ENCODE results near the gene VWA8. TPM values are rescaled to one million over a fixed set of nuclear protein-coding genes. Genes with fewer than 3 reads are reported as not detected.
A peak's percentile ranks its signal among the peaks of the same experiment; 100 is the strongest.

The VWA8 gene
- total and polyA plus RNA-seq, 4 experiments from 2014 or later = 3.2 to 23.3 (median 13.5) TPM

GRCh38 chr13:41614671-41615527 lies 346.0 kb downstream of the VWA8 start:
- Histone ChIP-seq H3K4me3 (ENCODE audit: low read length in 2 of 2) (no peak overlapping the region), H3K4me1 (ENCODE audit: insufficient read depth, low read length) (no peaks in the 10 kb centered on the region), H3K36me3 (ENCODE audit: insufficient read depth, low read length) (peaks cover 16% of the 10 kb centered on the region), H3K27me3 (ENCODE audit: insufficient read depth, low read length) (no peaks in the 10 kb centered on the region), H3K9me3 (ENCODE audit: control insufficient read depth in 1 of 2, low read length in 2 of 2) (no peaks in the 10 kb centered on the region), H3K27ac (ENCODE audit: low read depth, low read length) (no peak overlapping the region)
- DNase-seq = no peak
- ChIA-PET POLR2A (ENCODE audit: partially characterized antibody) (no interaction called here), CTCF (ENCODE audit: partially characterized antibody) (interaction anchor here (0.8 kb wide), 1 partner anchor 38 kb away, joined by 4 read pairs; no protein-coding TSS in a partner anchor)
- Mint-ChIP-seq H3K9me3 (peaks cover 0 to 6% (median 2%) of the 10 kb centered on the region in 8 donors), H3K27me3 (no peaks in the 10 kb centered on the region), H3K36me3 (peaks cover 37% of the 10 kb centered on the region in 2 donors), H3K4me1 (peaks cover 0 to 3% (median 0%) of the 10 kb centered on the region in 4 donors), H3K27ac (no peak overlapping the region), H3K4me3 (no peak overlapping the region)
- intact Hi-C loops (cut with micrococcal nuclease) = no loop called here

- ChIA-PET CTCF (ENCODE audit: partially characterized antibody) (no interaction called here), POLR2A (ENCODE audit: partially characterized antibody) (no interaction called here)
- Mint-ChIP-seq H3K9me3 (peaks cover 0 to 3% (median 0%) of the 10 kb centered on the region in 8 donors), H3K36me3 (peaks cover 41 to 42% of the 10 kb centered on the region in 2 donors), H3K27ac (peak overlapping the region in 1 of 7 donors; percentile 46), H3K27me3 (no peaks in the 10 kb centered on the region), H3K4me1 (peaks cover 0 to 3% (median 0%) of the 10 kb centered on the region in 4 donors), H3K4me3 (no peak overlapping the region)
- H3K36me3 ChIP-seq (ENCODE audit: insufficient read depth, low read length) = peaks cover 16% of the 10 kb centered on the region
- no peaks in the 10 kb centered on the region for H3K4me1 ChIP-seq (ENCODE audit: insufficient read depth, low read length)
- no peak overlapping the region for H3K4me3 ChIP-seq (ENCODE audit: low read length in 2 of 2)
- DNase-seq = no peak
- no peaks in the 10 kb centered on the region for H3K27me3 ChIP-seq (ENCODE audit: insufficient read depth, low read length)
- intact Hi-C loops (cut with micrococcal nuclease) = no loop called here
- no peak overlapping the region for H3K27ac ChIP-seq (ENCODE audit: low read depth, low read length)
- H3K9me3 ChIP-seq (ENCODE audit: control insufficient read depth in 1 of 2, low read length in 2 of 2) = no peaks in the 10 kb centered on the region
These were observed 346.8 kb downstream of the VWA8 start for GRCh38 chr13:41613984-41614661.

- Histone ChIP-seq H3K36me3 (ENCODE audit: insufficient read depth, low read length) (peaks cover 16% of the 10 kb centered on the region), H3K4me1 (ENCODE audit: insufficient read depth, low read length) (no peaks in the 10 kb centered on the region), H3K4me3 (ENCODE audit: low read length in 2 of 2) (no peak overlapping the region), H3K27me3 (ENCODE audit: insufficient read depth, low read length) (no peaks in the 10 kb centered on the region), H3K27ac (ENCODE audit: low read depth, low read length) (no peak overlapping the region), H3K9me3 (ENCODE audit: control insufficient read depth in 1 of 2, low read length in 2 of 2) (no peaks in the 10 kb centered on the region)
- no peaks in the 10 kb centered on the region for H3K9me3 Mint-ChIP-seq
- intact Hi-C loops (cut with micrococcal nuclease) = no loop called here
- CTCF ChIA-PET (ENCODE audit: partially characterized antibody) = interaction anchor here (1.0 kb wide), 1 partner anchor 26 kb away, joined by 3 read pairs; no protein-coding TSS in a partner anchor
- POLR2A ChIA-PET (ENCODE audit: partially characterized antibody) = interaction anchor here (0.7 kb wide), 1 partner anchor 154 kb away, joined by 4 read pairs; no protein-coding TSS in a partner anchor
- H3K4me3 Mint-ChIP-seq = no peak overlapping the region
- no peak for DNase-seq
- no peak overlapping the region for H3K27ac Mint-ChIP-seq
- peaks cover 47 to 48% of the 10 kb centered on the region in 2 donors for H3K36me3 Mint-ChIP-seq
- peaks cover 0 to 3% (median 0%) of the 10 kb centered on the region in 4 donors for H3K4me1 Mint-ChIP-seq
- H3K27me3 Mint-ChIP-seq = no peaks in the 10 kb centered on the region
These were observed 347.4 kb downstream of the VWA8 start for GRCh38 chr13:41613471-41613870.

- H3K4me1 ChIP-seq (ENCODE audit: insufficient read depth, low read length) = no peaks in the 10 kb centered on the region
- no peaks in the 10 kb centered on the region for H3K9me3 ChIP-seq (ENCODE audit: control insufficient read depth in 1 of 2, low read length in 2 of 2)
- POLR2A ChIA-PET (ENCODE audit: partially characterized antibody) = interaction anchor here (1.0 kb wide), 1 partner anchor 16 kb away, joined by 3 read pairs; no protein-coding TSS in a partner anchor
- H3K36me3 Mint-ChIP-seq = peaks cover 56 to 58% of the 10 kb centered on the region in 2 donors
- no peaks in the 10 kb centered on the region for H3K27me3 Mint-ChIP-seq
- H3K27ac Mint-ChIP-seq = no peak overlapping the region
- intact Hi-C loops (cut with micrococcal nuclease) = no loop called here
- peaks cover 16% of the 10 kb centered on the region for H3K36me3 ChIP-seq (ENCODE audit: insufficient read depth, low read length)
- peaks cover 0 to 3% (median 0%) of the 10 kb centered on the region in 4 donors for H3K4me1 Mint-ChIP-seq
- no peak overlapping the region for H3K4me3 Mint-ChIP-seq
- H3K4me3 ChIP-seq (ENCODE audit: low read length in 2 of 2) = no peak overlapping the region
- no peaks in the 10 kb centered on the region for H3K27me3 ChIP-seq (ENCODE audit: insufficient read depth, low read length)
- no peaks in the 10 kb centered on the region for H3K9me3 Mint-ChIP-seq
- CTCF ChIA-PET (ENCODE audit: partially characterized antibody) = interaction anchor here (1.3 to 1.7 kb wide), 3 partner anchors 15 to 152 kb away, joined by 4 to 6 read pairs (median 4); no protein-coding TSS in a partner anchor
- no peak overlapping the region for H3K27ac ChIP-seq (ENCODE audit: low read depth, low read length)
- DNase-seq = no peak
These were observed 349.5 kb downstream of the VWA8 start for GRCh38 chr13:41611385-41611784.

GRCh38 chr13:41610404-41610803 lies 350.5 kb downstream of the VWA8 start:
- H3K9me3 Mint-ChIP-seq = no peaks in the 10 kb centered on the region
- CTCF ChIA-PET (ENCODE audit: partially characterized antibody) = interaction anchor here (1.3 to 1.4 kb wide), 2 partner anchors 50 to 151 kb away, joined by 4 to 6 read pairs; no protein-coding TSS in a partner anchor
- Histone ChIP-seq H3K4me3 (ENCODE audit: low read length in 2 of 2) (no peak overlapping the region), H3K9me3 (ENCODE audit: control insufficient read depth in 1 of 2, low read length in 2 of 2) (no peaks in the 10 kb centered on the region), H3K4me1 (ENCODE audit: insufficient read depth, low read length) (no peaks in the 10 kb centered on the region), H3K27me3 (ENCODE audit: insufficient read depth, low read length) (no peaks in the 10 kb centered on the region), H3K36me3 (ENCODE audit: insufficient read depth, low read length) (peaks cover 16% of the 10 kb centered on the region), H3K27ac (ENCODE audit: low read depth, low read length) (no peak overlapping the region)
- H3K27me3 Mint-ChIP-seq = no peaks in the 10 kb centered on the region
- intact Hi-C loops (cut with micrococcal nuclease) = no loop called here
- POLR2A ChIA-PET (ENCODE audit: partially characterized antibody) = no interaction called here
- peak overlapping the region in 1 of 7 donors; percentile 25 for H3K27ac Mint-ChIP-seq
- no peak overlapping the region for H3K4me3 Mint-ChIP-seq
- H3K36me3 Mint-ChIP-seq = peaks cover 55 to 61% of the 10 kb centered on the region in 2 donors
- no peak for DNase-seq
- no peaks in the 10 kb centered on the region for H3K4me1 Mint-ChIP-seq

- Histone ChIP-seq H3K36me3 (ENCODE audit: insufficient read depth, low read length) (peaks cover 16% of the 10 kb centered on the region), H3K27ac (ENCODE audit: low read depth, low read length) (no peak overlapping the region), H3K27me3 (ENCODE audit: insufficient read depth, low read length) (no peaks in the 10 kb centered on the region), H3K4me1 (ENCODE audit: insufficient read depth, low read length) (no peaks in the 10 kb centered on the region), H3K4me3 (ENCODE audit: low read length in 2 of 2) (no peak overlapping the region), H3K9me3 (ENCODE audit: control insufficient read depth in 1 of 2, low read length in 2 of 2) (no peaks in the 10 kb centered on the region)
- Mint-ChIP-seq H3K4me1 (no peaks in the 10 kb centered on the region), H3K27ac (peak overlapping the region in 1 of 7 donors; percentile 25), H3K36me3 (peaks cover 57 to 64% of the 10 kb centered on the region in 2 donors), H3K27me3 (no peaks in the 10 kb centered on the region), H3K4me3 (no peak overlapping the region), H3K9me3 (no peaks in the 10 kb centered on the region)
- DNase-seq = no peak
- ChIA-PET CTCF (ENCODE audit: partially characterized antibody) (no interaction called here), POLR2A (ENCODE audit: partially characterized antibody) (no interaction called here)
- intact Hi-C loops (cut with micrococcal nuclease) = no loop called here
These were observed 351.1 kb downstream of the VWA8 start for GRCh38 chr13:41609828-41610227.

GRCh38 chr13:41608839-41609177 lies 352.1 kb downstream of the VWA8 start:
- no peak for DNase-seq
- Histone ChIP-seq H3K27ac (ENCODE audit: low read depth, low read length) (no peak overlapping the region), H3K27me3 (ENCODE audit: insufficient read depth, low read length) (no peaks in the 10 kb centered on the region), H3K4me3 (ENCODE audit: low read length in 2 of 2) (no peak overlapping the region), H3K36me3 (ENCODE audit: insufficient read depth, low read length) (peaks cover 9% of the 10 kb centered on the region), H3K9me3 (ENCODE audit: control insufficient read depth in 1 of 2, low read length in 2 of 2) (no peaks in the 10 kb centered on the region), H3K4me1 (ENCODE audit: insufficient read depth, low read length) (no peaks in the 10 kb centered on the region)
- Mint-ChIP-seq H3K9me3 (no peaks in the 10 kb centered on the region), H3K4me1 (no peaks in the 10 kb centered on the region), H3K27me3 (no peaks in the 10 kb centered on the region), H3K27ac (peak overlapping the region in 1 of 7 donors; percentile 16), H3K36me3 (peaks cover 56 to 58% of the 10 kb centered on the region in 2 donors), H3K4me3 (no peak overlapping the region)
- ChIA-PET POLR2A (ENCODE audit: partially characterized antibody) (no interaction called here), CTCF (ENCODE audit: partially characterized antibody) (interaction anchor here (1.1 to 2.4 kb wide), 3 partner anchors 15 to 150 kb away, joined by 3 to 9 read pairs (median 3); no protein-coding TSS in a partner anchor)
- intact Hi-C loops (cut with micrococcal nuclease) = no loop called here
